Left lung (tissue), 10 donors: ENCODE measurements around the gene TEX38. TPM values are rescaled to one million over a fixed set of nuclear protein-coding genes. Genes with fewer than 3 reads are reported as not detected.
A peak's percentile ranks its signal among the peaks of the same experiment; 100 is the strongest.
"Not testable (repeated sequence)": the region's sequence is repeated elsewhere in the genome, so short reads cannot be mapped to it uniquely, and the experiment has no call there.

Experiments used
- ATAC-seq: fragments of 200-7000 bp; cut with Tn5 transposase; one replicate; pipeline ENCODE4 v1.9.1; 2020; ENCODE audit warnings: moderate library complexity
- DNase-seq, 4 donors: peaks; one replicate each; pipeline ENCODE4 v3.0.0-alpha.2; 2013 to 2020
- H3K27ac ChIP-seq, 2 donors: fragments of 200-600 bp; sonication (generic) in 1 of 2; one replicate each; pipeline versions ENCODE4 v1.5.0 to v1.8.0; 2020 to 2021
- H3K27me3 ChIP-seq, 2 donors: fragments of 200-600 bp; sonication (generic) in 1 of 2; one replicate each; pipeline versions ENCODE4 v1.5.0 to v1.8.0; 2020 to 2021
- H3K36me3 ChIP-seq, 2 donors: fragments of 200-600 bp; sonication (generic) in 1 of 2; one replicate each; pipeline versions ENCODE4 v1.5.0 to v1.8.0; 2020 to 2021
- H3K4me1 ChIP-seq, 2 donors: fragments of 200-600 bp; one replicate each; pipeline ENCODE4 v1.8.0; 2021
- H3K4me3 ChIP-seq, 2 donors: fragments of 200-600 bp; sonication (generic) in 1 of 2; one replicate each; pipeline versions ENCODE4 v1.5.0 to v1.8.0; 2020 to 2021; ENCODE audit warnings: mild to moderate bottlenecking in 1 of 2
- H3K9me3 ChIP-seq, 2 donors: fragments of 200-600 bp; sonication (generic) in 1 of 2; one replicate each; pipeline versions ENCODE4 v1.5.0 to v1.8.0; 2020 to 2021
- intact Hi-C, 2 donors: fragments of 100-400 bp; cut with DNase I; formaldehyde crosslinking; loops; one replicate each; pipeline versions ENCODE4 v1.11.2 to v1.14.2; 2022
- polyA plus RNA-seq, 6 donors: library from polyadenylated mRNA; unstranded; fragments of 120-200 nt; gene quantifications; one replicate each; pipeline ENCODE4 v1.2.1, GENCODE V29; 2013; ENCODE audit not compliant: insufficient read length in 6 of 6
- total RNA-seq, 2 donors: library from RNA; stranded (reverse); fragmentation: NEBNext Ultra II Directional; extraction: Animal tissue kit (Norgen Biotek cat#: 25700); gene quantifications; one replicate each; pipeline ENCODE4 v1.2.1, GENCODE V29; 2021
- TF ChIP-seq, protein P1 (sequence below), 2 donors: fragments of 200-600 bp; sonication (generic) in 1 of 2; IDR thresholded peaks; one replicate each; pipeline versions ENCODE4 v1.5.0 to v1.8.0; 2021; ENCODE audit warnings: antibody characterized with exemption in 2 of 2
- donor health status: DM: no; HTN: yes; CAD: no.
- donor health status: DM: no; HTN: no; CAD: no.

Gene TEX38
- total and polyA plus RNA-seq, 8 donors = 0.31 to 0.64 (median 0.49) TPM; not detected in 2

DNA sequence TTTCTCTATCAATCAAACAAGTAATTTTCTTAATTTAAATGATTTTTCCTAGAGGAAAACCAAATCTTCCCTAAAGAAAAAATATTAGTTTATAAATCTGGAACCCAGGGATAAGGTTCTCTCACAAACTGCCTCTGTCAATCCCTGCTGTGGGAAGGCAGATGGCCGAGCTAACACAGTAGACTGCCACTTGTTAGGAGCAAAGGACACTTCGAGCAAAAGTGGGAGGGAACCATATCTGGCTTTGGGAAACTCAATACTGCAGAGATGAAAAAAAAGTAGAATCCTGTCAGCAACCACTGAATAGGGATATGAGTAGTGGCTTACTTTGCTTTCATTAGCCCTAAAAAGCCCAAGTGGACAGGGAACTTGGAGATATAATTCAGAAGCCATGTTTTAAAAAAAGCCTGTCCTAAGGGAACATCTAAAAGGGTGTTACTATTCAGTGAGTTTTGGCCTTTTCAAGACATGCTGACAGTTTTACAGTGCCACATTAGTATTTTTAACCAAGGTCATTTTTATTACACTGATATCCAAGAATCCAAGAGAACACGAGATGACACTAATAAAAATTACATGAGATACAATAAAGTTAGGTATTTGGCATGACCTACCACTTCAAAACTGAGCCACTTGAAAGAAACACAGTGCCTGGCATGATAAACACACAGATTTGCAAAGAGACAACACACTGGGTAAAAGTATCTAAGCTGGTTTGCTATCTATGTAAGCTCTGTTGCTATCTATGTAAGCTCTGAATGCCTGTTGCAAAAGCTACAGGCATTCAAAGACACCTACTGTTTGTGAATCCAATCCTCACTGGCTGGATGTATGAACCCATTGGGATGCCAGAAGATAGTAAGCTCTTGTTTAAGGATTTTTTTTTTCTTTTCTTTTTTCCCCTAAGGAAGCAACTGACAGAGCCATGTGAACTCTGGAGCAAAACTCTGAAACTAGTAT lies 21.4 kb downstream of the TEX38 start:
- H3K27me3 ChIP-seq = no peaks in the 10 kb centered on the region
- no peak overlapping the region for H3K4me3 ChIP-seq
- DNase-seq (no peak), ATAC-seq (no peak)
- no peaks in the 10 kb centered on the region for H3K9me3 ChIP-seq
- no peak overlapping the region for H3K27ac ChIP-seq
- intact Hi-C loops = no loop called here
- TF ChIP-seq, protein P1, sequence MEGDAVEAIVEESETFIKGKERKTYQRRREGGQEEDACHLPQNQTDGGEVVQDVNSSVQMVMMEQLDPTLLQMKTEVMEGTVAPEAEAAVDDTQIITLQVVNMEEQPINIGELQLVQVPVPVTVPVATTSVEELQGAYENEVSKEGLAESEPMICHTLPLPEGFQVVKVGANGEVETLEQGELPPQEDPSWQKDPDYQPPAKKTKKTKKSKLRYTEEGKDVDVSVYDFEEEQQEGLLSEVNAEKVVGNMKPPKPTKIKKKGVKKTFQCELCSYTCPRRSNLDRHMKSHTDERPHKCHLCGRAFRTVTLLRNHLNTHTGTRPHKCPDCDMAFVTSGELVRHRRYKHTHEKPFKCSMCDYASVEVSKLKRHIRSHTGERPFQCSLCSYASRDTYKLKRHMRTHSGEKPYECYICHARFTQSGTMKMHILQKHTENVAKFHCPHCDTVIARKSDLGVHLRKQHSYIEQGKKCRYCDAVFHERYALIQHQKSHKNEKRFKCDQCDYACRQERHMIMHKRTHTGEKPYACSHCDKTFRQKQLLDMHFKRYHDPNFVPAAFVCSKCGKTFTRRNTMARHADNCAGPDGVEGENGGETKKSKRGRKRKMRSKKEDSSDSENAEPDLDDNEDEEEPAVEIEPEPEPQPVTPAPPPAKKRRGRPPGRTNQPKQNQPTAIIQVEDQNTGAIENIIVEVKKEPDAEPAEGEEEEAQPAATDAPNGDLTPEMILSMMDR (IDR thresholded peaks at IDR 0.05) = no peak
- H3K36me3 ChIP-seq = peaks cover 0 to 80% of the 10 kb centered on the region in 2 donors
- peaks cover 0 to 1% of the 10 kb centered on the region in 2 donors for H3K4me1 ChIP-seq

DNA sequence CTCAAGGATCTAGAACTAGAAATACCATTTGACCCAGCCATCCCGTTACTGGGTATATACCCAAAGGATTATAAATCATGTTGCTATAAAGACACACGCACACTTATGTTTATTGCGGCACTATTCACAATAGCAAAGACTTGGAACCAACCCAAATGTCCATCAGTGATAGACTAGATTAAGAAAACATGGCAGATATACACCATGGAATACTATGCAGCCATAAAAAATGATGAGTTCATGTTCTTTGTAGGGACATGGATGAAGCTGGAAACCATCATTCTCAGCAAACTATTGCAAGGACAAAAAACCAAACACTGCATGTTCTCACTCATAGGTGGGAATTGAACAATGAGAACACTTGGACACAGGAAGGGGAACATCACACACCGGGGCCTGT lies 23.0 kb downstream of the TEX38 start:
- H3K4me3 ChIP-seq, H3K27me3 ChIP-seq, DNase-seq, H3K27ac ChIP-seq, H3K9me3 ChIP-seq, intact Hi-C loops, H3K4me1 ChIP-seq, ATAC-seq: not testable (repeated sequence)
- H3K36me3 ChIP-seq = peaks cover 0 to 69% of the 10 kb centered on the region in 2 donors

DNA sequence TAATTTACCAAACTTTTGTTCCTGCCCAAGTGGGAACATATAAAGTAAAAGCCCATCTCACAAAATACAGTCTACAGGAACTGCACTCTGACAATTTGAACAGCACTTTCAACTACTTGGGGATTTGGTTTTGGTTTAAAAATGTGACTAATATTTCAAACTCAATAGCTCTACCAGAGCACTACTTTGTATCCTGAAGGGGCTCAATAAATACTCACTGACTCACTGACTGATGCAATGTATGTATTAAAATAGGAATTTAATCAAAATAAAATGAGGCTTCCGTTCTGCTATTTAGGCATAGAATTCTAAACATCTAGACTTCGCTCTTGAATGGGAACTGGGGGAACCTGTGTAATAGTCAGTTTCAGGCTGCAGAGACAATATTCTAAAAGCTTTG lies 25.4 kb downstream of the TEX38 start:
- TF ChIP-seq, protein P1 (IDR thresholded peaks at IDR 0.05) = no peak
- Histone ChIP-seq H3K27ac (no peak overlapping the region), H3K4me3 (no peak overlapping the region), H3K4me1 (peaks cover 0 to 15% of the 10 kb centered on the region in 2 donors), H3K36me3 (peaks cover 0 to 60% of the 10 kb centered on the region in 2 donors), H3K27me3 (no peaks in the 10 kb centered on the region), H3K9me3 (no peaks in the 10 kb centered on the region)
- ATAC-seq = no peak
- DNase-seq = no peak
- intact Hi-C loops = no loop called here

DNA sequence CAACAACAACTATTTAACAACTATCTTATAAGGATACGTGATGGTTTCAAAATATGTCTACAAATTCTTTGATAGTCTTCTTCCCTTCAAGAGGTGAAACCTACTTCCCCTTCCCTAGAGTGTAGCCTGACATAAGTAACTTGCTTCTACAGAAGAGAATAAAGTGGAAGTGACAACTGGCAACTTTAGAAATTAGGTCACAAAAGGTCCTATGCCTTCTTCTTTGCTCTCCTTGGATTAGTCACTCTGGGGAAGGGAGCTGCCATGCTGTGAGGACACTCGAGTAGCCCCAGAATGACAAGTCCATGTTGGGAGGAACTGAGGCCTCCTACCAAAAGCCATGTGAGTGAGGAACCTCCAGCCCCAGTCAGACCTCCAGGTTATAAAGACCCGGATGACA lies 28.0 kb downstream of the TEX38 start:
- H3K9me3 ChIP-seq = no peaks in the 10 kb centered on the region
- intact Hi-C loops = no loop called here
- peaks cover 0 to 22% of the 10 kb centered on the region in 2 donors for H3K4me1 ChIP-seq
- DNase-seq (no peak), ATAC-seq (peak; percentile 44)
- peak overlapping the region in 1 of 2 donors; percentile 45 for H3K27ac ChIP-seq
- TF ChIP-seq, protein P1 (IDR thresholded peaks at IDR 0.05) = no peak
- H3K36me3 ChIP-seq = peaks cover 0 to 68% of the 10 kb centered on the region in 2 donors
- H3K4me3 ChIP-seq = no peak overlapping the region
- H3K27me3 ChIP-seq = no peaks in the 10 kb centered on the region

DNA sequence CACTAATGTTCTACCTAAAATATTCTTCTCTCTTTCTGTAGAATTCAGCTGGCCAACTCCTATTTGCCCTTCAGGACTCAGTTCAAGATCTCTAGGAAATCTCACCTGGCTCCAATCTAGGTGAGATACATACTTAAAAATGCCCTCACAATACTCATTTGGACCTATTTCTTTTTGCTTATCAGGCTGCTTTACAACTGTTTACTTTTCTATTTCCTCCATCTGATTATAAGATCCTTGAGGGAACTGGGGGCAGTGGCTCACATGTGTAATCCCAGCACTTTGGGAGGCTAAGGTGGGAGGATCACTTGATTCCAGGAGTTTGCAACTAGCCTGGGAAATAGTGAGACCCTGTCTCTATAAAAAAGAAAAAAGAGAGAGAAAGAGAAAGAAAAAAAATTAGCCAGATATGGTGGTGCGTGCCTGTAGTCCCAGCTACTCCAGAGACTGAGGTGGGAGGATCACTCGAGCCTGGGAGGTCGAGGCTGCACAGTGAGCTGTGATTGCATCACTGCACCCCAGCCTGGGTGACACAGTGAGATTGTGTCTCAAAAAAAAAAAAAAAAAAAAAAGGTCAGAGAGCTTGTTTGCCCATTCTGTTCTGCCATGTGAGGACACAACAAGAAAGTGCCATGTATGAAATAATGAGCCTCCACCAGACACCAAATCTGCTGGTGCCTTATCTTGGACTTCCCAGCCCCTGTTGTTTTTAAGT lies 32.4 kb downstream of the TEX38 start:
- intact Hi-C loops = no loop called here
- no peak for DNase-seq
- H3K36me3 ChIP-seq = peaks cover 0 to 74% of the 10 kb centered on the region in 2 donors

More for the DNA sequence above, 32.4 kb downstream of the TEX38 start:
- Histone ChIP-seq H3K27ac (no peak overlapping the region), H3K4me3 (no peak overlapping the region), H3K4me1 (peaks cover 0 to 24% of the 10 kb centered on the region in 2 donors), H3K9me3 (no peaks in the 10 kb centered on the region), H3K27me3 (no peaks in the 10 kb centered on the region)
- ATAC-seq = no peak
- TF ChIP-seq, protein P1 (IDR thresholded peaks at IDR 0.05) = no peak
